GM23338 (cell line): ENCODE results near the gene KAT6B.

Source experiments
- CREB1 ChIP-seq: fragments of 250-450 bp; sonication (Bioruptor Pico); IDR thresholded peaks from 2 replicates; pipeline ENCODE4 v1.5.0; 2020; ENCODE audit warnings: low read depth, mild to moderate bottlenecking, moderate library complexity
- EZH2 ChIP-seq: fragments of 200-600 bp; sonication (generic); IDR thresholded peaks from one replicate; pipeline ENCODE4 v1.8.0; 2017; ENCODE audit warnings: antibody characterized with exemption, mild to moderate bottlenecking, low read depth; ENCODE audit not compliant: unreplicated experiment
- EZH2phosphoT487 ChIP-seq: fragments of 200-600 bp; sonication (generic); IDR thresholded peaks from one replicate; pipeline ENCODE4 v1.8.1; 2018; ENCODE audit warnings: antibody characterized with exemption; ENCODE audit not compliant: unreplicated experiment
- POLR2AphosphoS5 ChIP-seq: IDR thresholded peaks from 2 replicates; pipeline ENCODE4 v1.6.1; 2016; ENCODE audit warnings: antibody characterized with exemption, low read depth
- ZNF114 ChIP-seq: fragments of 250-450 bp; sonication (Bioruptor Pico); IDR thresholded peaks from 2 replicates; pipeline ENCODE4 v1.5.0; 2020; ENCODE audit warnings: mild to moderate bottlenecking, moderate library complexity
- TF ChIP-seq, protein P1 (sequence below), 2 experiments: fragments of 200-600 bp in 1 of 2; sonication (generic) in 1 of 2; conservative IDR thresholded peaks; 2 replicates each; pipeline versions ENCODE4 v1.5.1 to v1.6.1; 2016 to 2017; ENCODE audit warnings: antibody characterized with exemption in 2 of 2, low read depth in 2 of 2, mild to moderate bottlenecking in 2 of 2, moderate library complexity in 1 of 2

GRCh38 chr10:74835963-74836362 lies 9.6 kb downstream of the KAT6B start:
- TF ChIP-seq, protein P1, sequence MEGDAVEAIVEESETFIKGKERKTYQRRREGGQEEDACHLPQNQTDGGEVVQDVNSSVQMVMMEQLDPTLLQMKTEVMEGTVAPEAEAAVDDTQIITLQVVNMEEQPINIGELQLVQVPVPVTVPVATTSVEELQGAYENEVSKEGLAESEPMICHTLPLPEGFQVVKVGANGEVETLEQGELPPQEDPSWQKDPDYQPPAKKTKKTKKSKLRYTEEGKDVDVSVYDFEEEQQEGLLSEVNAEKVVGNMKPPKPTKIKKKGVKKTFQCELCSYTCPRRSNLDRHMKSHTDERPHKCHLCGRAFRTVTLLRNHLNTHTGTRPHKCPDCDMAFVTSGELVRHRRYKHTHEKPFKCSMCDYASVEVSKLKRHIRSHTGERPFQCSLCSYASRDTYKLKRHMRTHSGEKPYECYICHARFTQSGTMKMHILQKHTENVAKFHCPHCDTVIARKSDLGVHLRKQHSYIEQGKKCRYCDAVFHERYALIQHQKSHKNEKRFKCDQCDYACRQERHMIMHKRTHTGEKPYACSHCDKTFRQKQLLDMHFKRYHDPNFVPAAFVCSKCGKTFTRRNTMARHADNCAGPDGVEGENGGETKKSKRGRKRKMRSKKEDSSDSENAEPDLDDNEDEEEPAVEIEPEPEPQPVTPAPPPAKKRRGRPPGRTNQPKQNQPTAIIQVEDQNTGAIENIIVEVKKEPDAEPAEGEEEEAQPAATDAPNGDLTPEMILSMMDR (conservative IDR thresholded peaks at IDR 0.05; ENCODE audit: low read depth in 2 of 2) = no peak
- TF ChIP-seq POLR2AphosphoS5 = no peak
- no peak for TF ChIP-seq ZNF114 (CRISPR knock-in tag)
- no peak for TF ChIP-seq EZH2phosphoT487
- TF ChIP-seq EZH2 = no peak
- no peak for TF ChIP-seq CREB1 (CRISPR knock-in tag)
